Epidermal melanocyte (primary cell): ENCODE measurements around the gene TBXA2R.

ENCODE experiments used
- DNase-seq: peaks from one replicate; pipeline ENCODE4 v3.0.0; 2011; ENCODE audit warnings: low spot score; ENCODE audit not compliant: insufficient read length

TBXA2R gene

GRCh38 chr19:3607303-3608078, 816 bp upstream of the TBXA2R start:
- DNase-seq, result peak; percentile 43

GRCh38 chr19:3606174-3606689, 443 bp downstream of the TBXA2R start:
- no peak for DNase-seq

GRCh38 chr19:3605770-3606169, 905 bp downstream of the TBXA2R start:
- no peak for DNase-seq

GRCh38 chr19:3605361-3605760, 1.3 kb downstream of the TBXA2R start:
- DNase-seq, result no peak

- DNase-seq, result no peak
Measured at GRCh38 chr19:3604987-3605343, 1.7 kb downstream of the TBXA2R start.

GRCh38 chr19:3604227-3604986, 2.3 kb downstream of the TBXA2R start:
- DNase-seq, result no peak

GRCh38 chr19:3603121-3603811, 3.4 kb downstream of the TBXA2R start:
- DNase-seq, result no peak

- no peak for DNase-seq
Measured at GRCh38 chr19:3601021-3601420, 5.7 kb downstream of the TBXA2R start.

- no peak for DNase-seq
Measured at GRCh38 chr19:3599776-3600187, 6.9 kb downstream of the TBXA2R start.

GRCh38 chr19:3595521-3596061, 11.1 kb downstream of the TBXA2R start:
- no peak for DNase-seq

GRCh38 chr19:3593156-3593555, 13.5 kb downstream of the TBXA2R start:
- DNase-seq, result no peak

- DNase-seq, result no peak
Measured at GRCh38 chr19:3591876-3592613, 14.6 kb downstream of the TBXA2R start.

GRCh38 chr19:3590991-3591659, 15.6 kb downstream of the TBXA2R start:
- DNase-seq, result no peak

GRCh38 chr19:3589949-3590348, 16.7 kb downstream of the TBXA2R start:
- no peak for DNase-seq

- no peak for DNase-seq
Measured at GRCh38 chr19:3589439-3589838, 17.2 kb downstream of the TBXA2R start.

- DNase-seq, result no peak
Measured at GRCh38 chr19:3586707-3587346, 19.8 kb downstream of the TBXA2R start.

GRCh38 chr19:3586127-3586626, 20.5 kb downstream of the TBXA2R start:
- DNase-seq, result no peak

GRCh38 chr19:3585301-3586126, 21.2 kb downstream of the TBXA2R start, which contains the start of gene GIPC3:
Gene GIPC3 (plus strand): TSS chr19:3585478. CDS start chr19:3585598, 120 bp downstream.
- DNase-seq, result no peak
